Measurements from ENCODE around the gene RELA. TPM values are rescaled to one million over a fixed set of nuclear protein-coding genes. Genes with fewer than 3 reads are reported as not detected.

RELA gene
- total RNA-seq, 1 donor, result 31.8 TPM

- H4K20me1 ChIP-seq (ENCODE audit: insufficient read depth, low read length), result peaks cover 25% of the 10 kb centered on the region
- peaks cover 79% of the 10 kb centered on the region for H3K36me3 ChIP-seq (ENCODE audit: insufficient read depth, low read length)
- H3K9me3 ChIP-seq (ENCODE audit: low read depth, low read length), result no peaks in the 10 kb centered on the region
- H3K4me3 ChIP-seq (ENCODE audit: insufficient read depth, low read length), result no peak overlapping the region
- H3K4me2 ChIP-seq (ENCODE audit: insufficient read depth, low read length), result no peak overlapping the region
- H3K4me1 ChIP-seq (ENCODE audit: insufficient read depth, low read length), result peaks cover 7% of the 10 kb centered on the region
- H3K27me3 ChIP-seq (ENCODE audit: insufficient read depth, low read length), result no peaks in the 10 kb centered on the region
- no peak overlapping the region for H2AFZ ChIP-seq (ENCODE audit: low read length)
- TF ChIP-seq, protein P1, sequence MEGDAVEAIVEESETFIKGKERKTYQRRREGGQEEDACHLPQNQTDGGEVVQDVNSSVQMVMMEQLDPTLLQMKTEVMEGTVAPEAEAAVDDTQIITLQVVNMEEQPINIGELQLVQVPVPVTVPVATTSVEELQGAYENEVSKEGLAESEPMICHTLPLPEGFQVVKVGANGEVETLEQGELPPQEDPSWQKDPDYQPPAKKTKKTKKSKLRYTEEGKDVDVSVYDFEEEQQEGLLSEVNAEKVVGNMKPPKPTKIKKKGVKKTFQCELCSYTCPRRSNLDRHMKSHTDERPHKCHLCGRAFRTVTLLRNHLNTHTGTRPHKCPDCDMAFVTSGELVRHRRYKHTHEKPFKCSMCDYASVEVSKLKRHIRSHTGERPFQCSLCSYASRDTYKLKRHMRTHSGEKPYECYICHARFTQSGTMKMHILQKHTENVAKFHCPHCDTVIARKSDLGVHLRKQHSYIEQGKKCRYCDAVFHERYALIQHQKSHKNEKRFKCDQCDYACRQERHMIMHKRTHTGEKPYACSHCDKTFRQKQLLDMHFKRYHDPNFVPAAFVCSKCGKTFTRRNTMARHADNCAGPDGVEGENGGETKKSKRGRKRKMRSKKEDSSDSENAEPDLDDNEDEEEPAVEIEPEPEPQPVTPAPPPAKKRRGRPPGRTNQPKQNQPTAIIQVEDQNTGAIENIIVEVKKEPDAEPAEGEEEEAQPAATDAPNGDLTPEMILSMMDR (IDR thresholded peaks at IDR 0.05; ENCODE audit: extremely low read depth, low read depth, low read length), result no peak
- no peak for DNase-seq (ENCODE audit: insufficient read length, low spot score, missing footprints)
- H3K27ac ChIP-seq (ENCODE audit: low read depth, low read length), result no peak overlapping the region
- H3K79me2 ChIP-seq (ENCODE audit: insufficient read depth, low read length), result peaks cover 44% of the 10 kb centered on the region
Observed at GRCh38 chr11:65621460-65621859, 41.3 kb downstream of the RELA start.

GRCh38 chr11:65620666-65621065 lies 42.0 kb downstream of the RELA start:
- Histone ChIP-seq H3K27me3 (ENCODE audit: insufficient read depth, low read length) (no peaks in the 10 kb centered on the region), H2AFZ (ENCODE audit: low read length) (no peak overlapping the region), H3K4me1 (ENCODE audit: insufficient read depth, low read length) (peaks cover 9% of the 10 kb centered on the region), H4K20me1 (ENCODE audit: insufficient read depth, low read length) (peaks cover 28% of the 10 kb centered on the region), H3K27ac (ENCODE audit: low read depth, low read length) (no peak overlapping the region), H3K36me3 (ENCODE audit: insufficient read depth, low read length) (peaks cover 71% of the 10 kb centered on the region), H3K9me3 (ENCODE audit: low read depth, low read length) (no peaks in the 10 kb centered on the region), H3K79me2 (ENCODE audit: insufficient read depth, low read length) (peaks cover 51% of the 10 kb centered on the region), H3K4me2 (ENCODE audit: insufficient read depth, low read length) (no peak overlapping the region), H3K4me3 (ENCODE audit: insufficient read depth, low read length) (no peak overlapping the region)
- TF ChIP-seq, protein P1 (IDR thresholded peaks at IDR 0.05; ENCODE audit: extremely low read depth, low read depth, low read length), result no peak
- no peak for DNase-seq (ENCODE audit: insufficient read length, low spot score, missing footprints)

GRCh38 chr11:65619281-65619928 lies 43.3 kb downstream of the RELA start:
- TF ChIP-seq, protein P1 (IDR thresholded peaks at IDR 0.05; ENCODE audit: extremely low read depth, low read depth, low read length), result no peak
- no peaks in the 10 kb centered on the region for H3K9me3 ChIP-seq (ENCODE audit: low read depth, low read length)
- peaks cover 59% of the 10 kb centered on the region for H3K79me2 ChIP-seq (ENCODE audit: insufficient read depth, low read length)
- no peak overlapping the region for H3K4me3 ChIP-seq (ENCODE audit: insufficient read depth, low read length)
- no peaks in the 10 kb centered on the region for H3K27me3 ChIP-seq (ENCODE audit: insufficient read depth, low read length)
- H3K4me2 ChIP-seq (ENCODE audit: insufficient read depth, low read length), result no peak overlapping the region
- no peak overlapping the region for H2AFZ ChIP-seq (ENCODE audit: low read length)
- H4K20me1 ChIP-seq (ENCODE audit: insufficient read depth, low read length), result peaks cover 28% of the 10 kb centered on the region
- DNase-seq (ENCODE audit: insufficient read length, low spot score, missing footprints), result no peak
- no peak overlapping the region for H3K27ac ChIP-seq (ENCODE audit: low read depth, low read length)
- peaks cover 9% of the 10 kb centered on the region for H3K4me1 ChIP-seq (ENCODE audit: insufficient read depth, low read length)
- H3K36me3 ChIP-seq (ENCODE audit: insufficient read depth, low read length), result peaks cover 66% of the 10 kb centered on the region

- Histone ChIP-seq H3K4me1 (ENCODE audit: insufficient read depth, low read length) (peaks cover 9% of the 10 kb centered on the region), H3K9me3 (ENCODE audit: low read depth, low read length) (no peaks in the 10 kb centered on the region), H4K20me1 (ENCODE audit: insufficient read depth, low read length) (peaks cover 28% of the 10 kb centered on the region), H3K79me2 (ENCODE audit: insufficient read depth, low read length) (peaks cover 64% of the 10 kb centered on the region), H3K36me3 (ENCODE audit: insufficient read depth, low read length) (peaks cover 61% of the 10 kb centered on the region), H3K4me3 (ENCODE audit: insufficient read depth, low read length) (no peak overlapping the region), H3K27me3 (ENCODE audit: insufficient read depth, low read length) (no peaks in the 10 kb centered on the region), H3K27ac (ENCODE audit: low read depth, low read length) (no peak overlapping the region), H3K4me2 (ENCODE audit: insufficient read depth, low read length) (no peak overlapping the region), H2AFZ (ENCODE audit: low read length) (no peak overlapping the region)
- no peak for DNase-seq (ENCODE audit: insufficient read length, low spot score, missing footprints)
- TF ChIP-seq, protein P1 (IDR thresholded peaks at IDR 0.05; ENCODE audit: extremely low read depth, low read depth, low read length), result no peak
Observed at GRCh38 chr11:65618763-65619162, 44.0 kb downstream of the RELA start.
